ENCODE data around the gene ABCG1. TPM values are rescaled to one million over a fixed set of nuclear protein-coding genes. Genes with fewer than 3 reads are reported as not detected.

ABCG1 gene
- total RNA-seq, 1 donor from 2014 or later, result 62.9 TPM

DNA sequence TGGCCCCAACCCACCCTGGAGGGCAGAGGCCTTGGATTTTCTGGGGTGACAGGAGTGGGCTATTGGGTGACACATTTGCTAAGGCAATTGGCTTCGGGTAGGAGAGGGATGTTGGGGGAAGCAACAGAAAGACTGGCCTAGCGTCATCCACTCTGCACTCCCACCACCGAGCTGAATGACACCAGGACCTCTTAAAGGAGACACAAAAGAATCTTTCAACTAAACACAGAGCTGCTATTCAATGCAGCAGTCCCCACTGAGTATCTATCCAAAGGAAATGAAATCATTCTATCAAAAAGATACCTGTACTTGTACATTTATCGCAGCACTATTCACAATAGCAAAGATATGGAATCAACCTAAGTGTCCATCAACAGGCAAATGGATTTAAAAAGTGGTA lies 125.7 kb downstream of the ABCG1 start:
- no peak for DNase-seq (ENCODE audit: low read depth in 2 of 2)

DNA sequence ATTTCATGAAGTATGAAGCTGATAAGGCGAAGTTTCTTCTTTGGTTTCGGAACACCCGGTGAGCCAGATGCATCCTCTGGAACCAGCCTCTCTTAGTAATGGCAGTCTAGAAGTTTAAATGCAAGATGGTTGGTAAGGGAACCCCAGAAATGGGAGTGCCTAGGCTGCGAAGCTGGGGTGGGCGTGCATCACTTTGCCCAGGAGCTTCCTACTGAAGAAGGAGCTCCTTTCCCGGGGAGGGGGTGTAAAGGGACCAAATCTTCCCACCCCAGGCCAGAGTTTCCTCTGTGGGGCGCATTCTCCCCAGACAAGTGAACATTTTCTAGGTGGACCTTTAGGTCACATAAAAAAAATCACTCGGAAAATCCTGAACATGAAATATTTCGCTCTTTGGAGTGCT lies 127.5 kb downstream of the ABCG1 start:
- no peak for DNase-seq (ENCODE audit: low read depth in 2 of 2)

Other genes with a start within 250 kb of the ABCG1 start
- gene ZBTB21, start 208.8 kb upstream of the ABCG1 start, total RNA-seq, result 3.0 and 4.2 TPM in 2 replicates
- gene UMODL1, start 147.8 kb upstream of the ABCG1 start, total RNA-seq, result not detected in 2 replicates
- 204 and 290 TPM in 2 replicates for gene TFF3, start 96.3 kb downstream of the ABCG1 start, total RNA-seq
- gene TFF2, start 131.9 kb downstream of the ABCG1 start, total RNA-seq, result not detected in 2 replicates
- not detected in 2 replicates for gene TFF1, start 147.4 kb downstream of the ABCG1 start, total RNA-seq
- under 0.01 TPM in 1 of 2 replicates, not detected in the other for gene TMPRSS3, start 176.9 kb downstream of the ABCG1 start, total RNA-seq
- gene UBASH3A, start 184.8 kb downstream of the ABCG1 start, total RNA-seq, result not detected in 2 replicates